Measurements from ENCODE around the gene SEC23A. TPM values are rescaled to one million over a fixed set of nuclear protein-coding genes. Genes with fewer than 3 reads are reported as not detected.

Gene SEC23A
- total and polyA plus RNA-seq, 2 of the 8 experiments (the other 6 are each of a cell fraction or from before 2014, with no cell fraction given), result 30.9 to 58.2 TPM

Small RNA genes lying within 50 kb of the gene (small RNA-seq; reads per million reads assigned to genes)
- gene AL109628.1 (ENCODE audit: insufficient read depth) (not detected), gene RF00019 (ENCODE audit: insufficient read depth) (not detected)

Other genes with a start within 250 kb of the SEC23A start
- gene GEMIN2, start 11.1 kb upstream of the SEC23A start, total RNA-seq (2021; fragmentation: NEBNext Ultra II Directional; extraction: Animal tissue kit (Norgen Biotek cat#: 25700)), result 29.1 TPM in 2 replicates
- 21.5 and 30.8 TPM in 2 replicates for gene GEMIN2, start 11.1 kb upstream of the SEC23A start, polyA plus RNA-seq (2011; rRNA removed)
- 22.5 and 23.4 TPM in 2 replicates for gene TRAPPC6B, start 67.1 kb upstream of the SEC23A start, total RNA-seq (2021; fragmentation: NEBNext Ultra II Directional; extraction: Animal tissue kit (Norgen Biotek cat#: 25700))
- gene TRAPPC6B, start 67.1 kb upstream of the SEC23A start, polyA plus RNA-seq (2011; rRNA removed), result 5.5 and 9.0 TPM in 2 replicates
- 113 and 121 TPM in 2 replicates for gene PNN, start 72.0 kb upstream of the SEC23A start, total RNA-seq (2021; fragmentation: NEBNext Ultra II Directional; extraction: Animal tissue kit (Norgen Biotek cat#: 25700))
- 27.5 and 56.5 TPM in 2 replicates for gene PNN, start 72.0 kb upstream of the SEC23A start, polyA plus RNA-seq (2011; rRNA removed)
- gene MIA2, start 130.7 kb upstream of the SEC23A start, total RNA-seq (2021; fragmentation: NEBNext Ultra II Directional; extraction: Animal tissue kit (Norgen Biotek cat#: 25700)), result 15.0 and 16.1 TPM in 2 replicates
- 6.5 and 10.1 TPM in 2 replicates for gene MIA2, start 130.7 kb upstream of the SEC23A start, polyA plus RNA-seq (2011; rRNA removed)

Measured in H1 (cell line).